HCT116 (cell line): ENCODE data around the gene BCL2L2. TPM values are rescaled to one million over a fixed set of nuclear protein-coding genes. Genes with fewer than 3 reads are reported as not detected.

Experiments used
- ATAC-seq: fragments of 200-7000 bp; cut with Tn5 transposase; 2 replicates; pipeline ENCODE4 v1.9.1; 2020; ENCODE audit warnings: mild to moderate bottlenecking, moderate library complexity
- BruUV-seq: library from RNA; stranded (reverse); fragments of 400-500 nt; replicated peaks from 2 replicates; lab custom pipeline; 2021; lab: Mats Ljungman, UMichigan
- CTCF ChIA-PET: fragments of 300-600 bp; sonication (Branson Sonifier 250); formaldehyde crosslinking; loops from one replicate; lab custom pipeline; 2021; ENCODE audit warnings: antibody characterized with exemption; lab: Charles Lee
- POLR2A ChIA-PET: fragments of 300-600, 350-600 bp; sonication (Branson Sonifier 250); formaldehyde crosslinking; loops from one replicate; lab custom pipeline; 2021; ENCODE audit warnings: antibody characterized with exemption; lab: Charles Lee
- RAD21 ChIA-PET, 2 experiments: fragments of 300-600 bp; sonication (Branson Sonifier 250); formaldehyde crosslinking; loops; one replicate each; lab custom pipeline; 2023; ENCODE audit warnings: low total read pairs in 2 of 2; ENCODE audit not compliant: uncharacterized antibody in 2 of 2, unreplicated experiment in 2 of 2, low non-redundant PET in 1 of 2; lab: Charles Lee
- DNase-seq: peaks from one replicate; pipeline ENCODE4 v3.0.0-alpha.2; 2010; ENCODE audit warnings: low read depth, low spot score
- H2AFZ ChIP-seq: fragments of 200-600 bp; shearing (Covaris generic), sonication (generic); 2 replicates; pipeline ENCODE4 v1.6.1; 2017; ENCODE audit warnings: low read depth, mixed run types, mixed read lengths, antibody characterized with exemption, low read length; ENCODE audit not compliant: poor library complexity, severe bottlenecking
- H3K27ac ChIP-seq: 2 replicates; pipeline ENCODE4 v1.5.1; 2012; ENCODE audit warnings: low read depth, low read length
- H3K27me3 ChIP-seq: fragments of 200-600 bp; sonication (generic); 2 replicates; pipeline ENCODE4 v1.6.1; 2016; ENCODE audit warnings: mixed run types, low read length, mixed read lengths; ENCODE audit not compliant: insufficient read depth
- H3K36me3 ChIP-seq, 2 experiments: fragments of 200-500 bp in 1 of 2; fragments of 200-600 bp in 1 of 2; sonication (Bioruptor generic) in 1 of 2; sonication (generic) in 1 of 2; 2 replicates each; pipeline versions ENCODE4 v1.5.1 to v1.6.1; 2014 to 2016; ENCODE audit warnings: low read length in 2 of 2, inconsistent platforms in 1 of 2, mixed read lengths in 1 of 2, mixed run types in 1 of 2; ENCODE audit not compliant: insufficient read depth in 2 of 2, control insufficient read depth in 1 of 2
- H3K4me1 ChIP-seq, 2 experiments: fragments of 200-600 bp in 1 of 2; sonication (generic) in 1 of 2; 2 replicates each; pipeline versions ENCODE4 v1.5.1 to v1.6.1; 2012 to 2017; ENCODE audit warnings: low read length in 2 of 2, inconsistent platforms in 1 of 2, mild to moderate bottlenecking in 1 of 2, mixed read lengths in 1 of 2, mixed run types in 1 of 2, moderate library complexity in 1 of 2; ENCODE audit not compliant: insufficient read depth in 2 of 2, control insufficient read depth in 1 of 2
- H3K4me2 ChIP-seq: fragments of 200-600 bp; sonication (generic); 2 replicates; pipeline ENCODE4 v1.6.1; 2017; ENCODE audit warnings: mixed run types, low read length, mixed read lengths
- H3K4me3 ChIP-seq, 2 experiments: fragments of 200-600 bp in 1 of 2; sonication (generic) in 1 of 2; replicated peaks in 1 of 2; 2 replicates each; pipeline ENCODE4 v1.5.1; 2011 to 2016; ENCODE audit warnings: low read length in 2 of 2, control low read depth in 1 of 2, low read depth in 1 of 2, mild to moderate bottlenecking in 1 of 2, mixed read lengths in 1 of 2, mixed run types in 1 of 2
- H3K79me2 ChIP-seq: fragments of 200-600 bp; sonication (generic); 2 replicates; pipeline ENCODE4 v1.6.1; 2017; ENCODE audit warnings: mild to moderate bottlenecking, mixed run types, low read length, moderate library complexity, mixed read lengths; ENCODE audit not compliant: insufficient read depth
- H3K9ac ChIP-seq: fragments of 200-600 bp; sonication (generic); 2 replicates; pipeline ENCODE4 v1.6.1; 2016; ENCODE audit warnings: low read length, mixed read lengths
- H3K9me2 ChIP-seq: fragments of 200-600 bp; sonication (generic), shearing (Covaris generic); 2 replicates; pipeline ENCODE4 v1.6.1; 2017; ENCODE audit warnings: mixed run types, mild to moderate bottlenecking, moderate library complexity; ENCODE audit not compliant: insufficient read depth
- H3K9me3 ChIP-seq, 2 experiments: fragments of 200-500 bp in 1 of 2; fragments of 200-600 bp in 1 of 2; sonication (Bioruptor generic) in 1 of 2; sonication (generic) in 1 of 2; 2 replicates each; pipeline ENCODE4 v1.6.1; 2014 to 2017; ENCODE audit warnings: low read length in 2 of 2, mixed read lengths in 2 of 2, inconsistent platforms in 1 of 2, low read depth in 1 of 2, mild to moderate bottlenecking in 1 of 2, mixed run types in 1 of 2, moderate library complexity in 1 of 2; ENCODE audit not compliant: control insufficient read depth in 1 of 2, insufficient read depth in 1 of 2
- H4K20me1 ChIP-seq: fragments of 200-600 bp; sonication (generic), shearing (Covaris generic); 2 replicates; pipeline ENCODE4 v1.6.1; 2017; ENCODE audit warnings: mixed run types, mild to moderate bottlenecking, moderate library complexity; ENCODE audit not compliant: insufficient read depth
- CBX3 ChIP-seq: IDR thresholded peaks from 2 replicates; pipeline ENCODE4 v1.6.1; 2012; ENCODE audit warnings: low read depth
- ELF1 ChIP-seq: IDR thresholded peaks from 2 replicates; pipeline ENCODE4 v1.6.1; 2012; ENCODE audit warnings: low read depth, borderline replicate concordance
- EZH2 ChIP-seq: fragments of 200-600 bp; sonication (generic); IDR thresholded peaks from 2 replicates; pipeline ENCODE4 v1.6.1; 2017; ENCODE audit warnings: antibody characterized with exemption, mixed run types
- EZH2phosphoT487 ChIP-seq: fragments of 200-600 bp; IDR thresholded peaks from 2 replicates; pipeline ENCODE4 v1.6.1; 2018; ENCODE audit warnings: antibody characterized with exemption, borderline replicate concordance
- POLR2A ChIP-seq: IDR thresholded peaks from 2 replicates; pipeline ENCODE4 v1.7.0; 2011; ENCODE audit warnings: borderline replicate concordance; ENCODE audit not compliant: insufficient read depth, insufficient read length; ENCODE audit errors: extremely low read depth
- REST ChIP-seq: IDR thresholded peaks from 2 replicates; pipeline ENCODE4 v1.6.1; 2012; ENCODE audit warnings: low read depth
- YY1 ChIP-seq: IDR thresholded peaks from 2 replicates; pipeline ENCODE4 v1.6.1; 2011; ENCODE audit warnings: low read length, low read depth, moderate library complexity, mild to moderate bottlenecking; ENCODE audit not compliant: insufficient replicate concordance; ENCODE audit errors: extremely low read depth
- ZBTB33 ChIP-seq: IDR thresholded peaks from 2 replicates; pipeline ENCODE4 v1.6.1; 2011; ENCODE audit warnings: mild to moderate bottlenecking, low read length, moderate library complexity; ENCODE audit not compliant: insufficient replicate concordance; ENCODE audit errors: extremely low read depth
- ZFX ChIP-seq: fragments of 450-650 bp; IDR thresholded peaks from 2 replicates; pipeline ENCODE4 v1.6.1; 2017
- intact Hi-C: fragments of 100-400 bp; cut with micrococcal nuclease; formaldehyde crosslinking; loops from 2 replicates; pipeline ENCODE4 v1.10.0; 2022
- total RNA-seq: library from RNA; stranded (reverse); gene quantifications from one replicate; pipeline ENCODE4 v1.2.1, GENCODE V29; 2021; ENCODE audit not compliant: unreplicated experiment
- TF ChIP-seq, protein P1 (sequence below): IDR thresholded peaks from 2 replicates; pipeline ENCODE4 v1.6.1; 2012

The BCL2L2 gene
- total RNA-seq, 1 experiment from 2014 or later: 25.5 TPM

DNA sequence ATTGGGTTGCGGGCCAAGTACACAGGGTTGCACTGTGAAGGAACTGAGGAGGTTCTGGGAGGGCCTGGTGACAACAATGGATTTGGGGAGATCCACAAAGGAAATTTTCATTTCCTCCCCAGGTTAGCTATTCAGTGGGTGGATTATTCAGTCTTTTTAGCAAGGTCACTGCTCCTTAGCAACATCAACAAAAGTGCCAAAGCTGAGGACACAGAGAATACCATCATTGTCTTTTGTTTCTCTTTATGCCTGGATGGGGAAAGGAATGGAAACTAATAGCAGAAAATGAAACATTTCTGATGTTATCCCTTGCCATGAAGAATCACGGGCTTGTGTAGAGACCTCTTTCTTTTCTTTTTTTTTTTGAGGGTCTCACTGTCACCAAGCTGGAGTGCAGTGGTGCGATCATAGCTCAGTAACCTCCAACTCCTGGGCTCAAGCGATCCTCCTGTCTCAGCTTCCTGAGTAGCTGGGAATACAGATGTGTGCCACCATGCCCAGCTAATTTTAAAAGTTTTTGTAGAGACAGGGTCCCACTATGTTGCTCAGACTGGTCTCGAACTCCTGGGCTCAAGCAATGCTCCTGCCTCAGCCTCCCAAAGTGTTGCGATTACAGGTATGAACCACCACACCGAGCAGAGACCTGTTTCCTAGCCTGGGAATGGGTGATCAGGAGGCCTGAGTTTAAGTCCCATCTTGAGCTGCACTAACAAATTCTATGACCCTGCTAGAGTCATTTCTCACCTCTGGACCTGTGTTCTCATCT lies 10.4 kb upstream of the BCL2L2 start:
- CTCF ChIA-PET: interaction anchor here (1.0 to 2.0 kb wide), 6 partner anchors 10 to 176 kb away, joined by 3 to 4 read pairs (median 3); partner anchors contain the start of gene PABPN1
- Histone ChIP-seq H3K9me3 (no peaks in the 10 kb centered on the region), H3K36me3 (no peaks in the 10 kb centered on the region), H3K9ac (no peak overlapping the region), H2AFZ (no peak overlapping the region), H4K20me1 (no peaks in the 10 kb centered on the region), H3K4me3 (no peak overlapping the region), H3K4me2 (no peak overlapping the region), H3K27me3 (no peaks in the 10 kb centered on the region), H3K79me2 (no peaks in the 10 kb centered on the region), H3K4me1 (peaks cover 15 to 27% of the 10 kb centered on the region in 2 experiments), H3K9me2 (no peaks in the 10 kb centered on the region), H3K27ac (no peak overlapping the region)
- RAD21 ChIA-PET: no interaction called here
- no peak for DNase-seq
- intact Hi-C loops: no loop called here
- no peak for TF ChIP-seq EZH2phosphoT487
- no peak for TF ChIP-seq ZBTB33
- TF ChIP-seq POLR2A: no peak
- TF ChIP-seq ZFX: no peak
- TF ChIP-seq YY1: no peak
- TF ChIP-seq, protein P1, sequence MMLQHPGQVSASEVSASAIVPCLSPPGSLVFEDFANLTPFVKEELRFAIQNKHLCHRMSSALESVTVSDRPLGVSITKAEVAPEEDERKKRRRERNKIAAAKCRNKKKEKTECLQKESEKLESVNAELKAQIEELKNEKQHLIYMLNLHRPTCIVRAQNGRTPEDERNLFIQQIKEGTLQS: no peak
- TF ChIP-seq EZH2: no peak
- TF ChIP-seq REST: no peak
- no peak for TF ChIP-seq CBX3
- no peak for TF ChIP-seq ELF1
- POLR2A ChIA-PET: no interaction called here
- no peak for ATAC-seq
- no TSS peak for BruUV-seq
